Right lobe of liver (tissue), 6 donors: ENCODE results near the gene ARHGAP25. TPM values are rescaled to one million over a fixed set of nuclear protein-coding genes. Genes with fewer than 3 reads are reported as not detected.

Experiments used
- ATAC-seq, 4 donors: fragments of 200-7000 bp; cut with Tn5 transposase; one replicate each; pipeline ENCODE4 v1.9.1; 2020; ENCODE audit warnings: mild to moderate bottlenecking in 4 of 4, moderate library complexity in 4 of 4
- DNase-seq, 3 donors: peaks; one replicate each; pipeline ENCODE4 v3.0.0-alpha.2; 2020
- H3K27ac ChIP-seq, 3 donors: fragments of 200-600 bp; one replicate each; pipeline ENCODE4 v1.8.0; 2022
- H3K27me3 ChIP-seq, 2 donors: fragments of 200-600 bp; one replicate each; pipeline ENCODE4 v1.8.0; 2022
- H3K36me3 ChIP-seq, 4 donors: fragments of 200-600 bp; sonication (generic) in 1 of 4; one replicate each; pipeline versions ENCODE4 v1.5.1 to v1.8.0; 2017 to 2022; ENCODE audit warnings: control low read depth in 1 of 4
- H3K4me1 ChIP-seq, 4 donors: fragments of 200-600 bp; sonication (generic) in 1 of 4; one replicate each; pipeline versions ENCODE4 v1.5.1 to v1.8.0; 2017 to 2022; ENCODE audit warnings: control low read depth in 1 of 4
- H3K4me3 ChIP-seq, 3 donors: fragments of 200-600 bp; one replicate each; pipeline ENCODE4 v1.8.0; 2022
- H3K9me3 ChIP-seq, 4 donors: fragments of 200-600 bp; sonication (generic) in 1 of 4; one replicate each; pipeline versions ENCODE4 v1.5.1 to v1.8.0; 2017 to 2022; ENCODE audit warnings: control low read depth in 1 of 4
- CTCF ChIP-seq, 4 donors: fragments of 200-600 bp in 3 of 4; fragments of 450-650 bp in 1 of 4; IDR thresholded peaks; one replicate each; pipeline versions ENCODE4 v1.5.1 to v1.8.0; 2016 to 2022; ENCODE audit warnings: antibody characterized with exemption in 4 of 4, mild to moderate bottlenecking in 2 of 4
- POLR2A ChIP-seq: fragments of 450-650 bp; IDR thresholded peaks from one replicate; pipeline ENCODE4 v1.6.1; 2017; ENCODE audit warnings: antibody characterized with exemption, mild to moderate bottlenecking
- WGBS: methylation state at CpG from one replicate; pipeline ENCODE4 v1.1.6; 2018; ENCODE audit warnings: low coverage, low lambda C conversion rate; ENCODE audit not compliant: insufficient coverage; ENCODE audit errors: missing lambda C conversion rate; 5-methylcytosine and 5-hydroxymethylcytosine counted together
- intact Hi-C, 2 donors: fragments of 100-400 bp; cut with DNase I; formaldehyde crosslinking; loops; one replicate each; pipeline versions ENCODE4 v1.11.2 to v1.14.1; 2022
- total RNA-seq, 6 experiments: library from RNA; depleted of rRNA in 2 of 6; stranded (reverse); fragments of >200 nt in 2 of 6; fragmentation: NEBNext Ultra II Directional in 3 of 6; extraction: Animal tissue kit (Norgen Biotek cat#: 25700) in 3 of 6; gene quantifications; one replicate each; pipeline versions ENCODE4 v1.1.0 to v1.2.4, GENCODE V29; 2016 to 2023
- donor health status: DM: no; HTN: yes; CAD: no.
- donor health status: DM: no; HTN: no; CAD: no.
- donor health status: DM: no; HTN: no; CAD: no.
- donor health status: DM: no; HTN: yes; CAD: no.
- donor health status: DM: no; HTN: yes; CAD: no.

Gene ARHGAP25
- total RNA-seq, 6 experiments from 2014 or later, result 3.3 to 9.8 (median 5.0) TPM

- TF ChIP-seq POLR2A, result no peak
- TF ChIP-seq CTCF (IDR thresholded peaks at IDR 0.05), result no peak
- intact Hi-C loops, result no loop called here
- DNase-seq (no peak), ATAC-seq (no peak)
- Histone ChIP-seq H3K4me1 (no peaks in the 10 kb centered on the region), H3K36me3 (no peaks in the 10 kb centered on the region), H3K27me3 (no peaks in the 10 kb centered on the region), H3K9me3 (no peaks in the 10 kb centered on the region), H3K27ac (no peak overlapping the region), H3K4me3 (no peak overlapping the region)
- whole genome bisulfite sequencing, result 68% methylated on average over 3 of the region's 3 CpGs
Observed at GRCh38 chr2:68850524-68850923, 115.9 kb downstream of the ARHGAP25 start.

GRCh38 chr2:68853035-68853434, 118.4 kb downstream of the ARHGAP25 start:
- H3K36me3 ChIP-seq, result no peaks in the 10 kb centered on the region
- H3K27me3 ChIP-seq, result no peaks in the 10 kb centered on the region
- no peak overlapping the region for H3K4me3 ChIP-seq
- H3K27ac ChIP-seq, result no peak overlapping the region
- no peaks in the 10 kb centered on the region for H3K9me3 ChIP-seq
- DNase-seq, result no peak
- TF ChIP-seq CTCF (IDR thresholded peaks at IDR 0.05), result no peak
- no peak for TF ChIP-seq POLR2A
- no peaks in the 10 kb centered on the region for H3K4me1 ChIP-seq
- no peak for ATAC-seq
- WGBS, result 55% methylated on average over 2 of the region's 2 CpGs
- intact Hi-C loops, result no loop called here

- Histone ChIP-seq H3K9me3 (no peaks in the 10 kb centered on the region), H3K27me3 (no peaks in the 10 kb centered on the region), H3K36me3 (no peaks in the 10 kb centered on the region), H3K4me3 (no peak overlapping the region), H3K4me1 (no peaks in the 10 kb centered on the region), H3K27ac (no peak overlapping the region)
- DNase-seq (no peak), ATAC-seq (no peak)
- TF ChIP-seq POLR2A, result no peak
- TF ChIP-seq CTCF (IDR thresholded peaks at IDR 0.05), result no peak
- 67% methylated on average over 4 of the region's 4 CpGs for WGBS
- intact Hi-C loops, result no loop called here
Observed at GRCh38 chr2:68853915-68854314, 119.3 kb downstream of the ARHGAP25 start.

GRCh38 chr2:68854476-68854875, 119.9 kb downstream of the ARHGAP25 start:
- intact Hi-C loops, result no loop called here

More at GRCh38 chr2:68854476-68854875, 119.9 kb downstream of the ARHGAP25 start:
- no peaks in the 10 kb centered on the region for H3K9me3 ChIP-seq
- no peak for TF ChIP-seq CTCF (IDR thresholded peaks at IDR 0.05)
- TF ChIP-seq POLR2A, result no peak
- DNase-seq (no peak), ATAC-seq (no peak)
- H3K4me3 ChIP-seq, result no peak overlapping the region
- H3K27ac ChIP-seq, result no peak overlapping the region
- H3K4me1 ChIP-seq, result no peaks in the 10 kb centered on the region
- no peaks in the 10 kb centered on the region for H3K27me3 ChIP-seq
- H3K36me3 ChIP-seq, result no peaks in the 10 kb centered on the region
